ENCODE measurements around the gene BPIFB1.

BPIFB1 gene

DNA sequence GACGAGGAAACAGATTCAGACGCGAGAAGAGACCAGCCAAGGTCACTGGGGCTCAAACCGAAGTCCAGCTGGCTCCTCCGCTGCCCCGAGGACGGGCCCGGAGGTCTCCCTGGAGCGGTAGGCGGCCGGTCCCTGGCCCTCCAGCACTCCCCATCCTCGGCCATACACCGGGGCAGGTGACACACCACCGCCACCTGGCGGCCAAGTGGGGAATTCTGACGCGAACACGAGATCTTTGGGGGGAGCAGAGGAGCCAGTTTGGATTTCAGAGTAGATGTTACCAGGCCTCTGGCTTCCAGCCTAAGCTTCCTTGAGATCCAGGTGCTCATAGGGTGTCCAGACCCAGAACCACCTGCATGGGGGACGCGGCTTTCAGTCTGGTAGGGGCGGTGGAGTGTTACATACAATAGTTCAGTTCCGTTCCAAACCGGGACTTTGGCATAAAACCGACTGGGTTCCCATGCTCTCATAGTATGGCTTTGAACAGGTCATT is 16.1 kb downstream of the BPIFB1 start:
- peak; percentile 26 for DNase-seq

DNA sequence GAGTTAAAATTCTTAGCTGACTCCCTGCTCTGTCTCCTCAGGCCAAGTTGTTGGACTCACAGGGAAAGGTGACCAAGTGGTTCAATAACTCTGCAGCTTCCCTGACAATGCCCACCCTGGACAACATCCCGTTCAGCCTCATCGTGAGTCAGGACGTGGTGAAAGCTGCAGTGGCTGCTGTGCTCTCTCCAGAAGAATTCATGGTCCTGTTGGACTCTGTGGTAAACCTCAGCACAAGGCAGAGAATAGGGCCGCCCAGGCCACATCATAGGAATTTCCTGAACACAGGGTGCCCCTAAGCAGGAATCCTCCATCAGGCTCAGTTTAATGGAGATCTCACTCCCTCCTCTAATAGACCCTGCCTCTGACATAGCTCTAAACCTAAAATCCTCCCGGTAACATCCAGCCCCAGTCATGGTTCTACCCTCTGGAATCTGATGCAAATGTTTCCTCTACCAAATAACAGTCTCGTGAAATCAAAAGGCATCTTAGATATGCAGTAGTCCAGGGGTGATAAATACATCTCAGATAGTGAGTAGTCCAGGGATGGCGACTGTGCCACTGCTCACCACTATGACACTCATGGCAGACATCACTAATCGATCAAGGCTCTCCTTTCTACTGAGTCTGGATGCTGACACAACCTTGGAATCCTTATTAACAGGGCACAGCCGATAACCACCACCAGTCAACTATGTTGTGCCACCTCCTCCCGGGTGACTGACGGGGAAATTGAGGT is 18.3 kb downstream of the BPIFB1 start:
- DNase-seq, result no peak

- no peak for DNase-seq
These were observed 20.6 kb downstream of the BPIFB1 start for GRCh38 chr20:33303595-33303994.

DNA sequence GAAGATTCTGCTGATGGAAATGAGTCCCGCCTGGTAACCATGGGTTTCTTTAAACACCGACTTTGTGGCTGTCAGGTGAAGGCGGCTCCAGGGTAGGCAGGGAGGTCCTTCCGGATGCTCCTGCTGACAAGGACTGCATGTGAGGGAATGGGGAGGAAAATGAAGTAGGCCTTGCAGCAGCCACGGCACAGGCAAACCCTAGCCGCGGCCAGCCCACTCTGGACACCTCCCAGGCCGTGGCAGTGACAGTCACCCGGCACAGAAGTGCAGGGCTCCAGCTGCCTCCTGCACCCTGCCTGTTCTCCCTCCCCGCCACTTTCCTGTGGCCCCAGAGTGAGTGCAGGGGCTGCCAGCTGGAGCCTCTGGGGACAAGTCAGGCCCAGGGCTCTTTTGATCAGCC is 21.0 kb downstream of the BPIFB1 start:
- no peak for DNase-seq

DNA sequence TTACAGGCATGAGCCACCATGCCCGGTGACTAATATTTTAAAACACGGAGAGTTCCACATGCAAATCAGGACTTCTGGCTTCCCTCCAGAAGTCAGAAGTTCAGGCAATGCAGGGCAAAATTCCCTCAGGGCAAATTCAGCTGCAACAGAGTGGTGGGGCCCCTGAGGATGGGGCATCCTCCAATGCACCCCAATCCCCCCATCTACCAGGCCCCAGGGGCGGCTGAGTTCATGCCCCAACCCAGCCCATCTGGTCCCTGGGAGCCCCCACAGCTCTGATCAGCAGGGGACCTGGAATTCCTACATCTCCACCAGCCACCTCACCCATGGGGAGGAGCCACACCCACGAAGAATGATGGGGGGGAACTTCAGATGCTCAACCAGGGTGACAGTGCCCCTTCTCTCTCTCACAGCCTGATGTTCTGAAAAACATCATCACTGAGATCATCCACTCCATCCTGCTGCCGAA is 22.6 kb downstream of the BPIFB1 start:
- no peak for DNase-seq

GRCh38 chr20:33306228-33306627 is 23.2 kb downstream of the BPIFB1 start:
- DNase-seq, result no peak

- no peak for DNase-seq
These were observed 23.8 kb downstream of the BPIFB1 start for GRCh38 chr20:33306807-33307206.

GRCh38 chr20:33308668-33309067 is 25.7 kb downstream of the BPIFB1 start:
- no peak for DNase-seq

DNA sequence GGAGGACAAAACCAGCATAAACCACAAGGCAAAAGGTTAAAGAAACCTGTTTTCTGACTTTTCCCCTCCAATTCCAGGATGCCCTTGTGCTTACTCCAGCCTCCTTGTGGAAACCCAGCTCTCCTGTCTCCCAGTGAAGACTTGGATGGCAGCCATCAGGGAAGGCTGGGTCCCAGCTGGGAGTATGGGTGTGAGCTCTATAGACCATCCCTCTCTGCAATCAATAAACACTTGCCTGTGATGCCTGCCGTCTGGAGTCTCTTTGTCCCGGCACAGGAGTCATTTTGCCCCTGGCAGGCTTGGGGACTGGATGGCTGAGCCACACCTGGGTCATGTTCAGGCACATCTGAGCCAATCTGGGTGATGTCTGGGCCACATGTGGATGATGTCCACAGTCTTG is 26.6 kb downstream of the BPIFB1 start:
- DNase-seq, result no peak

DNA sequence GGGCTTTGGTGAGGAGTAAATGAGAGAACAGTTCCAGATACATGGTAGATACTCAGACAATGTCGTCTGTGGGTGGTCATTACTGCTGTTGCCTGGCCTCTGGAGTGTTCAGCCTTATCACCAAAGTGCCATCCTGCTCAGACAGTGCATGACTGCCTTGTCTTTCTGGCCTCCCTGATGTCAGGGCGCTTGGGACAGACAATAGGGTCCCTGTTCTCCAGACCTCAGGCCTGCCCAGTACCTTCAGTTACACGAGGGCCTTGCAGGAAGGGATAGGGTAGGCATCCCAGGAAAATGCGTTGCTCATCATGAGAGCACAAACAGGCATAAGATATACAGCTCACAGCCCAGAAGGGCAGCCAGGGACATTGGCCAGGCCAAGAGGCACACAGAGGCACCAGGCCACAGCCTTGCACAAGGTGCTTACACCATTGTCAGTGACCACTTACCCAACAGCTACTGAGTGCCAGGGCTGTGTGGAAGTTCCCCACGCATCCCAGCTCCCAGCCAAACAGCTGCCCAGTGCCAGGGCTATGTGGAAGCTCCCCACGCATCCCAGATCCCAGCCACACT is 27.4 kb downstream of the BPIFB1 start:
- DNase-seq, result no peak

- no peak for DNase-seq
These were observed 28.0 kb downstream of the BPIFB1 start for GRCh38 chr20:33311011-33311410.

- DNase-seq, result no peak
These were observed 29.0 kb downstream of the BPIFB1 start for GRCh38 chr20:33311996-33312395.

DNA sequence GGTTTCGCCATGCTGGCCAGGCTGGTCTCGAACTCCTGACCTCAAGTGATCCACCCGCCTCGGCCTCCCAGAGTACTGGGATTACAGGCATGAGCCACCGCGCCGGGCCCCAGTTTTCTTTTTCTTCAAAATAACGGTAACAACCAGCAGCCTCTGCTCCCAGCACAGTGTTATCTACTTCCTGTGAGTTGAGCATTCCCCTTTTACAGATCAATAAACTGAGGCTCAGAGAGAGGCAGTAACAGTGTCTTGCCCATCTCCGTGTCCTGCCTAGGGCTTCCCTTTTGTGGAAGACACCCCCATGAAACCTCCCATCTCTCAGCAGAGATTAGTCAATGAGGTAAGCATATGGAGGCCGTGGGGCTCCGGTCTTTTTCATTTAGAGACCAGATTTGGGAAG is 29.6 kb downstream of the BPIFB1 start:
- no peak for DNase-seq

- no peak for DNase-seq
These were observed 30.8 kb downstream of the BPIFB1 start for GRCh38 chr20:33313686-33314314.

DNA sequence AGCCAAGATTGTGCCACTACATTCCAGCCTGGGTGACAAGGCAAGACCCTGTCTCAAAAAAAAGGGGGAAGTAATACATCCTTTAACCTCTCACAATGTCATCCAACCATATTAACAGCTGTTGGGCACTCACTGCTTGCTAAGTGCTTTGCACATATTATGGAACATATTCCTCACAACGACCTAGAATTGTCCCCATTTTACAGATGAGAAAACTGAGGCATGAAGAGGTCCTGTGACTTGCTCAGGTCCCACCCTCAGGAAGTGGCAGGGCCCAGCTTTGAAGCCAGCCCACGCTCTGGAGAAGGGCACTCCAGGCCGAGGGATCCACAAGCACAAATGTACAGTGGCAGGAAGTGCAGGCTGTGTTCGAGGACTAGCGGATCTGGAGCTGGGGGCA is 33.3 kb downstream of the BPIFB1 start:
- DNase-seq, result no peak

GRCh38 chr20:33316958-33317357 is 33.9 kb downstream of the BPIFB1 start:
- no peak for DNase-seq

DNA sequence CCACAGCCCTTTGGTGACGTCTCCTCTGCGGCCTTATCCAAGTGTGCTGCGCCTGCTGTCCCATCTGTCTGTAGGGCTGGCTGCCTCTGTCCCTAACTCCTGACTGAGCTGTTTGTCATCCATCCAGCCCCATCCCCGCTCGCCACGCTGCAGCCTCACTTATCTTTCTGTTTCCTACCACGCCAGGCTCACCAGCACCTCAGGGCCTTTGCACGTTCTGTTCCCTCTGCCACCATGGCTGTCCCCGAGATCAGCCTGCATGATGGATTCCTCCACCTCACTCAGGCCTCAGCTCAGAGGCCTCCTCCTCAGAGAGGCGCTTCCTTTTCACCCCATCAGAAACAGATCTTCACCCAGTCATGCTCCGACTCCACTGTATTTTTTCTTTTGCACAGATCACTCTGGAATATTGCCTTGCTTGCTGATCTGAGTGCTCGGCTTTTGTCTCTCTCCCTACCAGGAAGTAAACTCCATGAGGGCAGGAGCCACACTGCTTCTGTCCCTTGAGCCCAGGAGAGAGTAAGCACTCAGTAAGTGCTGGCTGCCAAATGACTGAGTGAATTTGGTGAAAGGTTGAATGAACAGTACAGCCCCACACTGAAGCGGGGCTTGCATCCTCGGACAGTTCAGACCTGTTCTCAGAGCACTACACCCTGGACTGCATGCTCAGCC is 34.5 kb downstream of the BPIFB1 start:
- no peak for DNase-seq

GRCh38 chr20:33318096-33318429 is 35.0 kb downstream of the BPIFB1 start:
- DNase-seq, result no peak

GRCh38 chr20:33320006-33320405 is 37.0 kb downstream of the BPIFB1 start:
- DNase-seq, result no peak

DNA sequence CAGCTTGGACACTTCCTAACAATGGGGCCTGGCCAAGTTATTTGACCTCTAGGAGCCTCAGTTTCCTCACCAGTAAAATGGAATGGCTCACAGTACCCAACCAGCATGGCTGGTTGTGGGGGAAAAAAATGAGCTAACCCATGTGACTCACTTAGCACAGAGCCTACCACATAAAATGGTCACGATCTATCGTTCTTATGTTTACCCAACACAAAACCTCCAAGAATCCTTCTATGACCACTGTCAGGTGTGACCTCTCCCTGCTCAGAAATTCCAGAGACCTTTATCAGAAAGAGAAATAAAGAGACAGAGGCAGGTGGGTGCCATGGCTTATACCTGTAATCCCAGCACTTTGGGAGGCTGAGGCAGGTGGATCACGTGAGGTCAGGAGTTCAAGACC is 39.4 kb downstream of the BPIFB1 start:
- DNase-seq, result no peak

GRCh38 chr20:33323236-33323635 is 40.2 kb downstream of the BPIFB1 start:
- DNase-seq, result no peak

DNA sequence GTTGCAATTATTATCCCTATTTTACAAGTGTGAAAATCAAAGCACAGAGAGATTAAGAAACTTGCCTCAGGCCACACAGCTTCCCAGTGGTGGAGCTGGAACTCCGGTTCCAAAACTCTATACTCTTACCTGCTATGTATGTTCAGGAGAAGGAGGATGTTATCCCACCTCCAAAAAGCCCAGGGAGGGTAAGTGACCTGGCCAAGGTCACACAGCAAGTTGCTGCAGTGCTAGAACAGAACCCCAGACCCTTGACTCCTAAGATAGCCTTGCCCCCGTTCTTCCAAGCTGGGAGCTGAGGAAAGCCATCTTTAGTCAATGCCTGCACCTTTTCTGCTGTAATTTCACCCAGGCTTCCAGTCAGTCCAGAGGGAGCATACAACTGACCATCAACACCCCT is 42.3 kb downstream of the BPIFB1 start:
- no peak for DNase-seq
